Kidney (tissue), 14 donors: ENCODE results near the gene PPP1R10. TPM values are rescaled to one million over a fixed set of nuclear protein-coding genes. Genes with fewer than 3 reads are reported as not detected.

Source experiments
- DNase-seq, 5 donors: peaks; one replicate each; pipeline ENCODE4 v3.0.0-alpha.2; 2013 to 2020
- FAIRE-seq: peaks from 2 replicates; lab custom pipeline; 2012; peaks lifted over from hg19 to GRCh38; lab: Jason Lieb, UNC
- H3K27ac ChIP-seq, 2 donors: one replicate each; pipeline ENCODE4 v1.7.0; 2013; ENCODE audit warnings: low read depth in 2 of 2, low read length in 2 of 2, inconsistent platforms in 1 of 2
- H3K27me3 ChIP-seq: one replicate; pipeline ENCODE4 v1.7.1; 2013; ENCODE audit warnings: low read length, inconsistent platforms; ENCODE audit not compliant: control insufficient read depth, insufficient read depth
- H3K36me3 ChIP-seq, 3 donors: one replicate each; pipeline versions ENCODE4 v1.7.0 to v1.7.1; 2013; ENCODE audit warnings: low read length in 3 of 3, control low read depth in 1 of 3, inconsistent platforms in 1 of 3; ENCODE audit not compliant: insufficient read depth in 3 of 3, control insufficient read depth in 2 of 3
- H3K4me1 ChIP-seq, 3 donors: one replicate each; pipeline versions ENCODE4 v1.7.0 to v1.7.1; 2013; ENCODE audit warnings: low read length in 3 of 3, inconsistent platforms in 1 of 3, low read depth in 1 of 3; ENCODE audit not compliant: control insufficient read depth in 2 of 3, insufficient read depth in 2 of 3
- H3K4me3 ChIP-seq, 3 donors: one replicate each; pipeline versions ENCODE4 v1.7.0 to v1.8.1; 2013; ENCODE audit warnings: low read length in 3 of 3, control low read depth in 1 of 3, inconsistent platforms in 1 of 3
- H3K9ac ChIP-seq, 3 donors: one replicate each; pipeline versions ENCODE4 v1.7.0 to v1.7.1; 2013; ENCODE audit warnings: low read length in 3 of 3, control low read depth in 1 of 3, inconsistent platforms in 1 of 3
- H3K9me3 ChIP-seq, 3 donors: one replicate each; pipeline versions ENCODE4 v1.7.0 to v1.7.1; 2013; ENCODE audit warnings: low read length in 3 of 3, control low read depth in 1 of 3, inconsistent platforms in 1 of 3; ENCODE audit not compliant: control insufficient read depth in 2 of 3, insufficient read depth in 1 of 3
- intact Hi-C: fragments of 100-400 bp; cut with DNase I; formaldehyde crosslinking; loops from one replicate; pipeline ENCODE4 v1.11.1; 2022
- polyA plus RNA-seq: library from polyadenylated mRNA; stranded (reverse); fragments of 350-450 nt; fragmentation: Illumina TruSeq; extraction: RNeasy Lipid Tissue Mini Kit (QIAGEN cat#74804); gene quantifications from one replicate; pipeline ENCODE4 v1.2.3, GENCODE V29; 2014; ENCODE audit warnings: low read depth, low replicate concordance; ENCODE audit not compliant: insufficient read depth
- total RNA-seq: library from RNA; stranded (reverse); fragmentation: NEBNext Ultra II Directional; extraction: Animal tissue kit (Norgen Biotek cat#: 25700); gene quantifications from one replicate; pipeline ENCODE4 v1.2.1, GENCODE V29; 2021
- TF ChIP-seq, protein P1 (sequence below): IDR thresholded peaks from 3 replicates; pipeline ENCODE4 v1.5.1; 2012; ENCODE audit warnings: mild to moderate bottlenecking, moderate library complexity, borderline replicate concordance; ENCODE audit not compliant: insufficient read depth; ENCODE audit errors: extremely low read depth
- donor health status: control.
- donor health status: control.
- donor health status: control.
- donor health status: control.
- donor health status: control.
- donor health status: DM: yes; HTN: yes; CAD: no.
- donor health status: Normal renal cell carcinoma (clear cell type).

Gene PPP1R10
- total and polyA plus RNA-seq, 2 donors from 2014 or later, result 19.7 to 65.0 TPM

DNA sequence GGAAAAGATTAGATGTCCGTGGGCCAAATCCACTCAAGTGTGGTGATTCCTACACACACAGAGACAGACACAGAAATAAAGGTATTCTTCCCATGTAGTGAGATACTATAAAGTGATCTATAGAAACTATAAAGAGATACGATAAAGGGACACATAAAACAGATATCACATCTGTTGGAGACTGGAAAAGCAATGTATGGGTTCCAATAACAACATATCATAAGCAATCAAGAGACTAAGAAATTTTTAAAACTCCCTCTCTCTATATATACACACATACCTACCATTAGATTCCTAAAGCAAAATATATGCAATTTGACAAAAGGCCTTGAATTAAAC lies 5.2 kb downstream of the PPP1R10 start:
- TF ChIP-seq, protein P1, sequence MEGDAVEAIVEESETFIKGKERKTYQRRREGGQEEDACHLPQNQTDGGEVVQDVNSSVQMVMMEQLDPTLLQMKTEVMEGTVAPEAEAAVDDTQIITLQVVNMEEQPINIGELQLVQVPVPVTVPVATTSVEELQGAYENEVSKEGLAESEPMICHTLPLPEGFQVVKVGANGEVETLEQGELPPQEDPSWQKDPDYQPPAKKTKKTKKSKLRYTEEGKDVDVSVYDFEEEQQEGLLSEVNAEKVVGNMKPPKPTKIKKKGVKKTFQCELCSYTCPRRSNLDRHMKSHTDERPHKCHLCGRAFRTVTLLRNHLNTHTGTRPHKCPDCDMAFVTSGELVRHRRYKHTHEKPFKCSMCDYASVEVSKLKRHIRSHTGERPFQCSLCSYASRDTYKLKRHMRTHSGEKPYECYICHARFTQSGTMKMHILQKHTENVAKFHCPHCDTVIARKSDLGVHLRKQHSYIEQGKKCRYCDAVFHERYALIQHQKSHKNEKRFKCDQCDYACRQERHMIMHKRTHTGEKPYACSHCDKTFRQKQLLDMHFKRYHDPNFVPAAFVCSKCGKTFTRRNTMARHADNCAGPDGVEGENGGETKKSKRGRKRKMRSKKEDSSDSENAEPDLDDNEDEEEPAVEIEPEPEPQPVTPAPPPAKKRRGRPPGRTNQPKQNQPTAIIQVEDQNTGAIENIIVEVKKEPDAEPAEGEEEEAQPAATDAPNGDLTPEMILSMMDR, result no peak
- Histone ChIP-seq H3K27me3 (no peaks in the 10 kb centered on the region), H3K36me3 (peaks cover 11 to 38% (median 18%) of the 10 kb centered on the region in 3 donors), H3K4me3 (no peak overlapping the region), H3K9me3 (no peaks in the 10 kb centered on the region), H3K4me1 (peaks cover 6 to 35% (median 23%) of the 10 kb centered on the region in 3 donors), H3K27ac (no peak overlapping the region), H3K9ac (peak overlapping the region in 1 of 3 donors; percentile 22)
- intact Hi-C loops, result no loop called here
- no peak for DNase-seq
- no peak for FAIRE-seq

DNA sequence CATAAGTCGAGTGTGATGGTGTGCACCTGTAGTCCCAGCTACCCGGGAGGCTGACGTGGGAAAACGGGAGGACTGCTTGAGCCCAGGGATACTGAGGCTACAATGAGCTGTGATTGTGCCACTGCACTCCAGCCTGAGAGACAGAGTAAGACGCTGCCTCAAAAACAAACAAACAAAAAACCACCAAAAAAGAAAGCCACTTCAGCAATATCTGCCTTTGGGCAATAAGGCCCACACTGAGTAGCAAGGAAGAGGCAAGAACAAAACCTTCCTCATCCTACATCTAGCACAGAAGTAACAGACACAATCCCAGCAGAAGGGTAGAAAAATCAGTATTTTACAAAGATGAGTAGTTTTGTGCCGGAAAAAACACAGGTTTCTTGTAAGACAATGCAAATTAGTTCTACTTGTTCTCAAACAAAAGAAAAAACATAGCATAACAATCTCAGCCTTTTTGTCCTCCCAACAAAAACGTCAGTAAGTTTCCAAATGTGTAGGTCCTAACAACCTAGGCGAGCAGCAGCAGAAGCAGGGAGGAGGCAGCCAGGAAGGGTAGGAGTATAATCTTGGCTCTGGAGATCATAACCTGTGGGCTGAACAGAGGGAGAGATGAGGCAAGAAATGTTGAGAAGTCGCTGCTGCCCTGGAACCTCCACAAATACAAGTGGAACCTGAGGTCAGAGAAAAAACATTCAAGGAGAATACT lies 5.7 kb downstream of the PPP1R10 start:
- H3K4me1 ChIP-seq, result peaks cover 6 to 35% (median 23%) of the 10 kb centered on the region in 3 donors
- H3K27ac ChIP-seq, result peak overlapping the region in 1 of 2 donors; percentile 18
- H3K9ac ChIP-seq, result no peak overlapping the region
- TF ChIP-seq, protein P1, result no peak
- H3K4me3 ChIP-seq, result no peak overlapping the region
- no peaks in the 10 kb centered on the region for H3K27me3 ChIP-seq
- DNase-seq, result no peak
- intact Hi-C loops, result no loop called here
- FAIRE-seq, result no peak
- H3K9me3 ChIP-seq, result no peaks in the 10 kb centered on the region
- H3K36me3 ChIP-seq, result peaks cover 14 to 38% (median 21%) of the 10 kb centered on the region in 3 donors

DNA sequence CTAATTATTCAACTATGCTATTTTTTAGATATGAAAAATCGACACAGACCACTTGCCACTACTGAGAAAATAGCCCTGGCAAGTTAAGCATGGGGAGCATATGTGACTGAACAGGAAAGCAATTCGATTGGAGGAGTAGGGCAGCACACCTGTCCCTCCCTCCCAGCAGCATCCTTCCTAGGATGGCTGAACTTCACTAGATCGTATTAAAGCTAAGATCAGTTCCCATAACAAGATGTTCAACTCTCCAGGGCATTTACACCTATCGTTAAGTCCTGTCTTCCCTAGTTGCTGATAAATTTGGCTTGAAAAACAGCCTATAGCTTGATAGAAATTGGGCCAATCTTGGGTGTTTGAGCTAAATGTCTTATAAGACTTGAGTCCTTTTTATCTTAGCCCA lies 7.0 kb downstream of the PPP1R10 start:
- TF ChIP-seq, protein P1, result no peak
- H3K4me1 ChIP-seq, result peaks cover 6 to 35% (median 23%) of the 10 kb centered on the region in 3 donors
- no peak for DNase-seq
- H3K27me3 ChIP-seq, result no peaks in the 10 kb centered on the region
- H3K4me3 ChIP-seq, result no peak overlapping the region
- peaks cover 21 to 45% (median 23%) of the 10 kb centered on the region in 3 donors for H3K36me3 ChIP-seq
- no peaks in the 10 kb centered on the region for H3K9me3 ChIP-seq
- FAIRE-seq, result no peak
- intact Hi-C loops, result no loop called here
- H3K27ac ChIP-seq, result no peak overlapping the region
- no peak overlapping the region for H3K9ac ChIP-seq
